ENCODE data around the gene CALHM2. TPM values are rescaled to one million over a fixed set of nuclear protein-coding genes. Genes with fewer than 3 reads are reported as not detected.

The CALHM2 gene
- total RNA-seq, 8 experiments from 2014 or later: 1.1 to 32.8 (median 3.7) TPM

GRCh38 chr10:103472005-103472404, 19.8 kb upstream of the CALHM2 start:
- H3K27ac ChIP-seq: no peak overlapping the region
- ATAC-seq (replicated peaks in 6 of 8): no peak
- peaks cover 0 to 9% of the 10 kb centered on the region in 2 donors for H3K4me1 ChIP-seq (replicated peaks in 1 of 2)
- in situ Hi-C loops (cut with MboI; ENCODE audit: low pct_unique_long_range_greater_than_20kb in 2 of 9, low sequenced_read_pairs in 9 of 9, unreplicated experiment in 9 of 9): no loop called here
- 80 to 100% (median 88%) methylated on average over 1 to 2 of the region's 2 CpGs; no CpG with 5 or more reads in 5 of the 10 experiments for WGBS, 10 experiments
- H3K4me3 ChIP-seq: no peak overlapping the region

GRCh38 chr10:103470761-103471653, 18.8 kb upstream of the CALHM2 start:
- no peak overlapping the region for H3K4me3 ChIP-seq
- peak in 3 of 8 experiments; percentile 93 to 98 (median 97) for ATAC-seq (replicated peaks in 6 of 8)
- no peaks in the 10 kb centered on the region for H3K4me1 ChIP-seq (replicated peaks in 1 of 2)
- WGBS, 10 experiments: 0 to 87% (median 58%) methylated on average over 2 to 6 of the region's 14 CpGs; no CpG with 5 or more reads in 4 of the 10 experiments
- H3K27ac ChIP-seq: no peak overlapping the region
- in situ Hi-C loops (cut with MboI; ENCODE audit: low pct_unique_long_range_greater_than_20kb in 2 of 9, low sequenced_read_pairs in 9 of 9, unreplicated experiment in 9 of 9): no loop called here

- in situ Hi-C loops (cut with MboI; ENCODE audit: low pct_unique_long_range_greater_than_20kb in 2 of 9, low sequenced_read_pairs in 9 of 9, unreplicated experiment in 9 of 9): no loop called here
- 48 to 100% (median 71%) methylated on average over 1 to 4 of the region's 5 CpGs; no CpG with 5 or more reads in 5 of the 10 experiments for WGBS, 10 experiments
- no peak for ATAC-seq (replicated peaks in 6 of 8)
- Histone ChIP-seq H3K27ac (no peak overlapping the region), H3K4me1 (replicated peaks in 1 of 2) (no peaks in the 10 kb centered on the region), H3K4me3 (no peak overlapping the region)
These were observed 17.0 kb upstream of the CALHM2 start for GRCh38 chr10:103469201-103469600.

- H3K4me3 ChIP-seq: no peak overlapping the region
- H3K4me1 ChIP-seq (replicated peaks in 1 of 2): no peaks in the 10 kb centered on the region
- peak in 2 of 8 experiments; percentile 50 to 51 for ATAC-seq (replicated peaks in 6 of 8)
- no peak overlapping the region for H3K27ac ChIP-seq
- 50 to 100% (median 87%) methylated on average over 2 to 7 of the region's 7 CpGs; no CpG with 5 or more reads in 2 of the 10 experiments for WGBS, 10 experiments
- in situ Hi-C loops (cut with MboI; ENCODE audit: low pct_unique_long_range_greater_than_20kb in 2 of 9, low sequenced_read_pairs in 9 of 9, unreplicated experiment in 9 of 9): no loop called here
These were observed 15.2 kb upstream of the CALHM2 start for GRCh38 chr10:103467406-103467805.

GRCh38 chr10:103466734-103467133, 14.6 kb upstream of the CALHM2 start:
- in situ Hi-C loops (cut with MboI; ENCODE audit: low pct_unique_long_range_greater_than_20kb in 2 of 9, low sequenced_read_pairs in 9 of 9, unreplicated experiment in 9 of 9): no loop called here
- Histone ChIP-seq H3K4me1 (replicated peaks in 1 of 2) (no peaks in the 10 kb centered on the region), H3K4me3 (no peak overlapping the region), H3K27ac (no peak overlapping the region)
- 40 to 90% (median 71%) methylated on average over 1 to 3 of the region's 3 CpGs; no CpG with 5 or more reads in 1 of the 10 experiments for WGBS, 10 experiments
- no peak for ATAC-seq (replicated peaks in 6 of 8)

GRCh38 chr10:103465411-103466179, 13.4 kb upstream of the CALHM2 start:
- H3K4me3 ChIP-seq: no peak overlapping the region
- in situ Hi-C loops (cut with MboI; ENCODE audit: low pct_unique_long_range_greater_than_20kb in 2 of 9, low sequenced_read_pairs in 9 of 9, unreplicated experiment in 9 of 9): no loop called here
- no peaks in the 10 kb centered on the region for H3K4me1 ChIP-seq (replicated peaks in 1 of 2)
- no peak for ATAC-seq (replicated peaks in 6 of 8)
- WGBS, 10 experiments: 60 to 100% (median 84%) methylated on average over 1 to 13 of the region's 14 CpGs; no CpG with 5 or more reads in 2 of the 10 experiments
- H3K27ac ChIP-seq: no peak overlapping the region

GRCh38 chr10:103463499-103463898, 11.3 kb upstream of the CALHM2 start:
- H3K4me3 ChIP-seq: no peak overlapping the region
- H3K27ac ChIP-seq: no peak overlapping the region
- H3K4me1 ChIP-seq (replicated peaks in 1 of 2): peaks cover 11 to 16% of the 10 kb centered on the region in 2 donors
- in situ Hi-C loops (cut with MboI; ENCODE audit: low pct_unique_long_range_greater_than_20kb in 2 of 9, low sequenced_read_pairs in 9 of 9, unreplicated experiment in 9 of 9): no loop called here
- WGBS, 10 experiments: 41 to 100% (median 80%) methylated on average over 1 to 3 of the region's 4 CpGs; no CpG with 5 or more reads in 1 of the 10 experiments
- no peak for ATAC-seq (replicated peaks in 6 of 8)

- peak overlapping the region; percentile 50 to 63 for H3K27ac ChIP-seq
- peaks cover 11 to 22% of the 10 kb centered on the region in 2 donors for H3K4me1 ChIP-seq (replicated peaks in 1 of 2)
- peak in 5 of 8 experiments; percentile 3 to 66 (median 59) for ATAC-seq (replicated peaks in 6 of 8)
- no CpG with 5 or more reads among the region's 4 CpGs for WGBS, 10 experiments
- in situ Hi-C loops (cut with MboI; ENCODE audit: low pct_unique_long_range_greater_than_20kb in 2 of 9, low sequenced_read_pairs in 9 of 9, unreplicated experiment in 9 of 9): no loop called here
- H3K4me3 ChIP-seq: no peak overlapping the region
These were observed 7.4 kb upstream of the CALHM2 start for GRCh38 chr10:103459615-103460014.

- 100% methylated on average over 1 to 2 of the region's 9 CpGs; no CpG with 5 or more reads in 8 of the 10 experiments for WGBS, 10 experiments
- in situ Hi-C loops (cut with MboI; ENCODE audit: low pct_unique_long_range_greater_than_20kb in 2 of 9, low sequenced_read_pairs in 9 of 9, unreplicated experiment in 9 of 9): no loop called here
- Histone ChIP-seq H3K4me3 (no peak within 1 kb of the TSS), H3K27ac (peak within 1 kb of the TSS; percentile 50 to 63), H3K4me1 (replicated peaks in 1 of 2) (peaks cover 11 to 22% of the 10 kb centered on the region in 2 donors)
- peak; percentile 37 to 97 (median 92) for ATAC-seq (replicated peaks in 6 of 8)
These were observed 6.5 kb upstream of the CALHM2 start, which contains the start of gene CALHM1 for GRCh38 chr10:103458720-103459119. CALHM1 (minus strand) TSS chr10:103458900; CDS start chr10:103458751, 149 bp downstream.

- in situ Hi-C loops (cut with MboI; ENCODE audit: low pct_unique_long_range_greater_than_20kb in 2 of 9, low sequenced_read_pairs in 9 of 9, unreplicated experiment in 9 of 9): no loop called here
- no peak overlapping the region for H3K27ac ChIP-seq
- H3K4me1 ChIP-seq (replicated peaks in 1 of 2): peaks cover 11 to 22% of the 10 kb centered on the region in 2 donors
- no peak overlapping the region for H3K4me3 ChIP-seq
- no peak for ATAC-seq (replicated peaks in 6 of 8)
- WGBS, 10 experiments: 87 to 100% (median 99%) methylated on average over 1 to 9 of the region's 39 CpGs; no CpG with 5 or more reads in 6 of the 10 experiments
These were observed 5.9 kb upstream of the CALHM2 start for GRCh38 chr10:103457896-103458583.

GRCh38 chr10:103457176-103457712, 5.1 kb upstream of the CALHM2 start:
- Histone ChIP-seq H3K27ac (no peak overlapping the region), H3K4me1 (replicated peaks in 1 of 2) (peaks cover 11 to 28% of the 10 kb centered on the region in 2 donors), H3K4me3 (no peak overlapping the region)
- in situ Hi-C loops (cut with MboI; ENCODE audit: low pct_unique_long_range_greater_than_20kb in 2 of 9, low sequenced_read_pairs in 9 of 9, unreplicated experiment in 9 of 9): no loop called here
- ATAC-seq (replicated peaks in 6 of 8): no peak
- 75 to 100% (median 86%) methylated on average over 1 to 5 of the region's 8 CpGs; no CpG with 5 or more reads in 4 of the 10 experiments for WGBS, 10 experiments

- H3K4me1 ChIP-seq (replicated peaks in 1 of 2): peaks cover 11 to 31% of the 10 kb centered on the region in 2 donors
- no peak for ATAC-seq (replicated peaks in 6 of 8)
- H3K4me3 ChIP-seq: no peak overlapping the region
- in situ Hi-C loops (cut with MboI; ENCODE audit: low pct_unique_long_range_greater_than_20kb in 2 of 9, low sequenced_read_pairs in 9 of 9, unreplicated experiment in 9 of 9): no loop called here
- 84 to 93% methylated on average over 5 of the region's 9 CpGs; no CpG with 5 or more reads in 8 of the 10 experiments for WGBS, 10 experiments
- no peak overlapping the region for H3K27ac ChIP-seq
These were observed 4.0 kb upstream of the CALHM2 start for GRCh38 chr10:103456074-103456660.
